Vagina (tissue), 2 donors: ENCODE data around the gene GRM4. TPM values are rescaled to one million over a fixed set of nuclear protein-coding genes. Genes with fewer than 3 reads are reported as not detected.

ENCODE experiments used
- DNase-seq, 2 donors: peaks; one replicate each; pipeline ENCODE4 v3.0.0-alpha.2; 2017; ENCODE audit errors: extremely low spot score in 2 of 2
- H3K27ac ChIP-seq: fragments of 200-600 bp; sonication (generic); one replicate; pipeline ENCODE4 v1.5.1; 2019
- H3K27me3 ChIP-seq: fragments of 200-600 bp; sonication (generic); one replicate; pipeline ENCODE4 v1.5.1; 2019
- H3K36me3 ChIP-seq, 2 donors: fragments of 200-600 bp; sonication (generic); one replicate each; pipeline ENCODE4 v1.5.1; 2017 to 2019
- H3K4me1 ChIP-seq: fragments of 200-600 bp; sonication (generic); one replicate; pipeline ENCODE4 v1.5.1; 2019
- H3K4me3 ChIP-seq, 2 donors: fragments of 200-600 bp; sonication (generic); 1 replicate in 1 of 2; 2 replicates in 1 of 2; pipeline ENCODE4 v1.5.1; 2016 to 2019
- H3K9me3 ChIP-seq: fragments of 200-600 bp; sonication (generic); one replicate; pipeline ENCODE4 v1.5.1; 2019
- CTCF ChIP-seq, 3 experiments: fragments of 450-650 bp in 2 of 3; fragments of 200-600 bp in 1 of 3; sonication (generic) in 1 of 3; IDR thresholded peaks; one replicate each; pipeline ENCODE4 v1.5.1; 2017 to 2019; ENCODE audit warnings: antibody characterized with exemption in 3 of 3, mild to moderate bottlenecking in 2 of 3, moderate library complexity in 2 of 3
- POLR2A ChIP-seq, 2 donors: fragments of 450-650 bp; IDR thresholded peaks; one replicate each; pipeline ENCODE4 v1.6.1; 2017; ENCODE audit warnings: antibody characterized with exemption in 2 of 2, mild to moderate bottlenecking in 2 of 2, moderate library complexity in 2 of 2
- POLR2AphosphoS5 ChIP-seq, 2 donors: sonication (generic); formaldehyde crosslinking; IDR thresholded peaks; one replicate each; pipeline ENCODE4 v1.9.0; 2017; ENCODE audit warnings: antibody characterized with exemption in 2 of 2, mild to moderate bottlenecking in 2 of 2, low read depth in 1 of 2; ENCODE audit not compliant: insufficient read depth in 1 of 2
- intact Hi-C: fragments of 100-400 bp; cut with DNase I; formaldehyde crosslinking; loops from one replicate; pipeline ENCODE4 v1.15.1; 2023
- total RNA-seq: library from RNA; depleted of rRNA; stranded (reverse); fragments of >200 nt; gene quantifications from one replicate; pipeline ENCODE4 v1.2.3, GENCODE V29; 2016

Gene GRM4
- total RNA-seq, 1 donor from 2014 or later = not detected

DNA sequence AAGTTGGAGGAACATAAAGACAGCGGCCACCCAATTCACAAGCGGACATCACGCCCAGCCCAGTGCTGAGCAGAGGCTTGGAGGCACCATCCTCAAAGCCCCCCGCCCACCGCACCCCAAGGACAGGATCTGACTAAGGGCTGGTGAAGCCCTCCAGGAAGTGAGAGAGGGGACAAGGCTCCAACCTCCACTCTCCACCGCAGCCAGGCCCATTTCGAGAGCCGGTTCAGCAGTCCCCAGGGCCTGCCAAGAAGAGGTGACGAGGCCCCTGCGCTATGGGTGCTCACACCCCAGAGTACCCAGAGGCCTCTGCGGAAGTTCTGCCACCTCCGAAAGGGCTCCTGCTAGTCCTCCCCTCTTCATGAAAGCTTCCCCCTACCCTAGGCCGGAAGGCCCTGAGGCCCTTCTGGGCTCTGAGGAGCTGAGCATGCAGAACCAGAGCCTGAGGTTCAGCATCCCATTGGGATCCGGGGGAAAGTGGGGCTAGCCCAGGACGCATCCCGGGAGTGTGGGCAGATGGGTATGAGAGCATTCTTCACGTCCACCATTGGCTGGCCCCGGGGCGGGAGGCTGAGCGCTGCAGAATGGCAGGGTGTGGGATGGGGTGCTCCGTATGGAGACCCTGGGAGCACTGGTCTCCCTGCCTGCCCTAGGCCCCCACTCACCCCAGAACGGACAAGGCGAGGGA lies 2.5 kb downstream of the GRM4 start:
- Histone ChIP-seq H3K27ac (no peak overlapping the region), H3K4me3 (peak overlapping the region in 1 of 2 donors; percentile 29), H3K36me3 (no peaks in the 10 kb centered on the region), H3K27me3 (peaks cover 7% of the 10 kb centered on the region), H3K4me1 (peaks cover 25% of the 10 kb centered on the region), H3K9me3 (no peaks in the 10 kb centered on the region)
- intact Hi-C loops = loop anchor here (10.0 kb wide), 1 partner anchor 559 kb away; the partner anchor contains the start of gene BAK1
- TF ChIP-seq POLR2A (IDR thresholded peaks at IDR 0.05) = no peak
- no peak for TF ChIP-seq POLR2AphosphoS5 (IDR thresholded peaks at IDR 0.05; ENCODE audit: insufficient read depth in 1 of 2, low read depth in 1 of 2)
- no peak for TF ChIP-seq CTCF (IDR thresholded peaks at IDR 0.05)
- no peak for DNase-seq

DNA sequence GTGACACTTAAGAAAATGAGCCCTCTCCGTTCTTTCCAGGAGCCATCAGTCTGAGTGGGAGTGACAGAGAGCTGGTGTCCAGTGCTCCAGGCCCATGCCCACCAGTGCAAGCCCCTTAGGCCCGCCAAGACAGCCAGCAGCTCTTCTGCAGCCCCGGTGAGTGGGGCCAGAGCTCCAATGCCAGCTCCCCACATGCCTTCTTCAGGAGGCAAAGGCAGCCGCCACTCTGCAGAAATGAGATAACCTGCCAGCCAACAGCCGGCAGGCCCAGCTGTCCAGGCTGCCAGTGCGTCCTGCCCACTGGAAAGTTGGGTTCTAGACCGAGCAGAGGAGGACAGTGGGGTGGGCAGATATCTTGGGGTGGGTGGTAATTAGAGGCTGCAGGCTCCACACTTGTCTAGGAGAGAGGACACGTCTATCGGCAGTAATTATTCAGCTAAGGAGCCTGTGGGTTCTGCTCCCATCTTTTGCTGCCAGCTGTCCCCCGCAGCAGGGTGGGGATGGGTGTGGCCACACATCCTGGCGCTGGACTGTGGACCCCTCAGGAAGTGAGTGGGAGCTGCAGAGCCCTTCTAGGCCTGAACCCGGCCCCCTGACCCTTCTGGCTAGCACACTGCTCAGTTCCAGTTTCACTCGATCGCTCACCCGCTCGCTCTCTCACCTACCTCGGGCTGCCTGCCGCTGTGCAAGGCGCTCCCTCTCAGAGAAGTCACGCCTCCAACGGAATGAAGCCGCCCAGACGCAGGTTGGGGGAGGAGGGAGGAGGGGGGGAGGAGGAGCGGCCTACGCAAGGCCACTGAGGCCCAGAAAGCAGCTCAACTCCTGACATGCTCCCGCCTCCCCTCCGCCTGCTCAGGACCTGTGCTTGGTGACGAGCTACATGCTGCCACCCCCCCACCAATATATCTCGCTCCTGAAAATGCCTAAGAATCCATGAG lies 3.6 kb downstream of the GRM4 start:
- no peak overlapping the region for H3K4me3 ChIP-seq
- peaks cover 7% of the 10 kb centered on the region for H3K27me3 ChIP-seq
- H3K27ac ChIP-seq = no peak overlapping the region
- no peaks in the 10 kb centered on the region for H3K36me3 ChIP-seq
- H3K9me3 ChIP-seq = no peaks in the 10 kb centered on the region
- intact Hi-C loops = loop anchor here (10.0 kb wide), 1 partner anchor 558 kb away; the partner anchor contains the start of gene BAK1
- no peak for TF ChIP-seq POLR2A (IDR thresholded peaks at IDR 0.05)
- no peak for TF ChIP-seq POLR2AphosphoS5 (IDR thresholded peaks at IDR 0.05; ENCODE audit: insufficient read depth in 1 of 2, low read depth in 1 of 2)
- TF ChIP-seq CTCF (IDR thresholded peaks at IDR 0.05) = no peak
- peaks cover 25% of the 10 kb centered on the region for H3K4me1 ChIP-seq
- DNase-seq = no peak

- Histone ChIP-seq H3K9me3 (no peaks in the 10 kb centered on the region), H3K27ac (no peak overlapping the region), H3K27me3 (peaks cover 7% of the 10 kb centered on the region), H3K4me1 (peaks cover 17% of the 10 kb centered on the region), H3K36me3 (no peaks in the 10 kb centered on the region), H3K4me3 (no peak overlapping the region)
- TF ChIP-seq POLR2AphosphoS5 (IDR thresholded peaks at IDR 0.05; ENCODE audit: insufficient read depth in 1 of 2, low read depth in 1 of 2) (no peak), POLR2A (IDR thresholded peaks at IDR 0.05) (no peak), CTCF (IDR thresholded peaks at IDR 0.05) (no peak)
- intact Hi-C loops = loop anchor here (10.0 kb wide), 1 partner anchor 555 kb away; the partner anchor contains the start of gene BAK1
- DNase-seq = no peak
Observed at GRCh38 chr6:34140075-34140474, 5.8 kb downstream of the GRM4 start.

DNA sequence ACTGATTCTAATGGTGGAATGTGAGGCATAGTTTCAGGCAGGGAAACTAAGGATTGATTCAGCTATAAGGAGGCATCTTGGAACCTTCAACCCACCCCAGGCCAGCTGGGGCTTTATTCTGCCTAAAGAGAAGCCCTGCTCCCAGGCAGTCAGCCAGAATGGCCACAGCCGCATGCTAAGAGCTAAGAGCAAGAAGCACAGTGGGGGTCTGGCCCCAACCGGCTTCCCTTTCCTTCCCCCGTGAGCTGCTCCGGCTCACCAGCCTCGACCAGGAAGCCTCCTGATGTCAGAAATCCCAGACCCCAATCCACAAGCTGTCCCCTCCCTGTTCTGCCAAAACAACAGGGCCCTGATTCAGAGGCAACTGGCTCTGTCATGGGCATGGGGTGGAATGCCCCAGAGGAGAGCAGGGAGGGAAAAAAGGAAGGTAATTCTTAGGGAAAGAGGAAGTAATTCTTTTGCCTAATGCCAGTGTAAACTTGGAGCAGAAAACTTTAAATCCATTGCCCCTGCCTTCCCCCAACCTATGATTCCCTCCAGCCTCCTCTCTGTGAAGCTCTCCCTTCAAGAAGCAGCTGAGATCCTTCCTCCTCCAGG lies 6.9 kb downstream of the GRM4 start:
- Histone ChIP-seq H3K36me3 (no peaks in the 10 kb centered on the region), H3K27ac (no peak overlapping the region), H3K4me3 (no peak overlapping the region), H3K27me3 (peaks cover 7% of the 10 kb centered on the region), H3K4me1 (peaks cover 8% of the 10 kb centered on the region), H3K9me3 (no peaks in the 10 kb centered on the region)
- no peak for TF ChIP-seq POLR2A (IDR thresholded peaks at IDR 0.05)
- TF ChIP-seq CTCF (IDR thresholded peaks at IDR 0.05) = no peak
- TF ChIP-seq POLR2AphosphoS5 (IDR thresholded peaks at IDR 0.05; ENCODE audit: insufficient read depth in 1 of 2, low read depth in 1 of 2) = no peak
- no peak for DNase-seq
- intact Hi-C loops = no loop called here
